Heart right ventricle (tissue), 16 donors: ENCODE results near the gene NOX4. TPM values are rescaled to one million over a fixed set of nuclear protein-coding genes. Genes with fewer than 3 reads are reported as not detected.

ENCODE experiments used
- ATAC-seq, 8 donors: fragments of 200-7000 bp; cut with Tn5 transposase; one replicate each; pipeline ENCODE4 v1.9.1; 2020; ENCODE audit warnings: mild to moderate bottlenecking in 8 of 8, moderate library complexity in 8 of 8, moderate number of reproducible peaks in 1 of 8
- DNase-seq, 2 donors: peaks; one replicate each; pipeline ENCODE4 v3.0.0-alpha.2; 2020
- H3K27ac ChIP-seq, 10 donors: fragments of 200-600 bp; sonication (generic) in 2 of 10; one replicate each; pipeline versions ENCODE4 v1.5.0 to v1.8.0; 2020 to 2022; ENCODE audit warnings: mild to moderate bottlenecking in 3 of 10
- H3K27me3 ChIP-seq, 7 donors: fragments of 200-600 bp; one replicate each; pipeline ENCODE4 v1.8.0; 2021 to 2022; ENCODE audit warnings: mild to moderate bottlenecking in 2 of 7
- H3K36me3 ChIP-seq, 9 donors: fragments of 200-600 bp; sonication (generic) in 1 of 9; one replicate each; pipeline versions ENCODE4 v1.5.0 to v1.8.0; 2020 to 2022; ENCODE audit warnings: mild to moderate bottlenecking in 2 of 9
- H3K4me1 ChIP-seq, 9 donors: fragments of 200-600 bp; sonication (generic) in 1 of 9; one replicate each; pipeline versions ENCODE4 v1.5.0 to v1.8.0; 2020 to 2022; ENCODE audit warnings: mild to moderate bottlenecking in 4 of 9
- H3K4me3 ChIP-seq, 10 donors: fragments of 200-600 bp; sonication (generic) in 2 of 10; one replicate each; pipeline versions ENCODE4 v1.5.0 to v1.8.0; 2020 to 2022; ENCODE audit warnings: mild to moderate bottlenecking in 7 of 10, moderate library complexity in 2 of 10
- H3K9me3 ChIP-seq, 11 donors: fragments of 200-600 bp in 10 of 11; sonication (generic) in 2 of 11; one replicate each; pipeline versions ENCODE4 v1.5.0 to v1.8.0; 2013 to 2022; ENCODE audit warnings: mild to moderate bottlenecking in 2 of 11, control low read depth in 1 of 11, moderate library complexity in 1 of 11
- WGBS, 2 donors: extraction: QIAGEN DNeasy Blood & Tissue Kit; methylation state at CpG; one replicate each; pipeline ENCODE4 v1.1.7; 2013; ENCODE audit warnings: inconsistent platforms in 1 of 2; 5-methylcytosine and 5-hydroxymethylcytosine counted together
- intact Hi-C, 10 donors: fragments of 100-400 bp; cut with DNase I; formaldehyde crosslinking; loops; one replicate each; pipeline versions ENCODE4 v1.11.1 to v1.14.2; 2022
- polyA plus RNA-seq, 2 donors: library from polyadenylated mRNA; stranded (reverse); fragments of 200-250 nt; gene quantifications; one replicate each; pipeline ENCODE4 v1.2.3, GENCODE V29; 2013
- total RNA-seq, 10 donors: library from RNA; stranded (reverse); fragmentation: NEBNext Ultra II Directional in 3 of 10; extraction: Animal tissue kit (Norgen Biotek cat#: 25700) in 3 of 10; gene quantifications; one replicate each; pipeline versions ENCODE4 v1.2.1 to v1.2.4, GENCODE V29; 2021 to 2023
- TF ChIP-seq, protein P1 (sequence below), 9 donors: fragments of 200-600 bp; sonication (generic) in 2 of 9; IDR thresholded peaks; one replicate each; pipeline versions ENCODE4 v1.5.0 to v1.8.0; 2021 to 2022; ENCODE audit warnings: antibody characterized with exemption in 9 of 9, mild to moderate bottlenecking in 5 of 9, moderate library complexity in 1 of 9
- donor health status: Arrhythmogenic right ventricular cardiomyopathy.
- donor health status: ischemic (EF 13 %, LVEDD 7.1; RV severe dilation, severe dysfunction).
- donor health status: healthy with polysubstance abuse.
- donor health status: DM: no; HTN: yes; CAD: no.
- donor health status: DM: no; HTN: no; CAD: no.
- donor health status: ischemic (EF 25% LVEDD 6.9; RV normal size, moderate dysfunction).
- donor health status: ischemic (EF 25% LVEDD 5.7; RV mildly dilated, moderate dysfunction).
- donor health status: healthy.
- donor health status: DM: yes; HTN: yes; CAD: no.
- donor health status: Ischemic cardiomyopathy.
- donor health status: ischemic (EF 35%, LVEDD 5.7; RV mildly dilated, moderate dysfunction).
- donor health status: nonischemic (EF 11% LVEDD 7.7; RV severe dilation, severe dysfunction).
- donor health status: DM: yes; HTN: yes; CAD: no.
- donor health status: PGD.
- donor health status: ischemic (EF 29% LVEDD 5.4; RV normal size, mild dysfunction).
- donor health status: nonischemic (EF 23%, LVEDD 6.1; RV moderate dilation, normal function).

Gene NOX4
- total and polyA plus RNA-seq, 12 donors = 1.5 to 6.7 (median 2.5) TPM

DNA sequence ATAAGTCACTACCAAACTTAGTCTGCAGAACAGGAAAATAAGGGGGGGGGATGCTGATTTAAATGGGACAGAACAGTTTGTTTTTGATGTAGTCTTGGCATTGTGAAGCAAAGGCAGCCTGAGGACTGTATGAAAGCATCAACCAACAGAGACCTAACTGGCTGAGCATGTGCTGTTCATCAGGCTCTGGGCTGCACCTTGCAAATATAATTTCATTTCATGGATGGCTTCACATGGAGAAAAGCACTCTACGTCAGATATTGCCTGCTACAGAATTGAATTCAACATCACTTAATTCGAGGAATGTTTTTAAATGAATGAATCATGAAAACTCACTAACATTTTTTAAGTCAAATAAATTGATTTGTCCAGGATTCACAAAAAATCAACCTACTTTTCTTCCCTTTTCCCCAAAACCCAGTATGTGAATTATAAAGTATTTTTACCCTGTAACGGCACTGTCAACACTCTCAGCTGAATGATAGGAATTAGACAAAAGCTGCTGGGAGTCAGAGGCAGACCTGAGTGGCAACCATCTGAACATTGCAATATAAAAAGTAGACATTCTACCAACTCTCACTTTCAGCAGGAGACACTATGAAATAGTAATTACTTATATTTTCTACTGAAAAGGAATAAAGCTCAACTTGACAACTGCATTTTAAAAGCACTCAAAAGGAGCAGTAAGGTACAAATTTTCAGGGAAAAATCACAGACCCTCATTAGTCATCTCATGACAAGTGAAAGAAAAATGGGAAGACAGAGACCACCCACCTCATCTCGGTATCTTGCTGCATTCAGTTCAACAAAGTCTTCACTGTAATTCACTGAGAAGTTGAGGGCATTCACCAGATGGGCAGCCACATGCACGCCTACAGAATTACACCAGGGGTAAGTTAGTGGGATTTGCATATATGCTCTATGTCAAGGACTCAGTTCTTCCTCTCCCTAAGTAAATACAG, 47.5 kb downstream of the NOX4 start:
- no peak for ATAC-seq
- TF ChIP-seq, protein P1, sequence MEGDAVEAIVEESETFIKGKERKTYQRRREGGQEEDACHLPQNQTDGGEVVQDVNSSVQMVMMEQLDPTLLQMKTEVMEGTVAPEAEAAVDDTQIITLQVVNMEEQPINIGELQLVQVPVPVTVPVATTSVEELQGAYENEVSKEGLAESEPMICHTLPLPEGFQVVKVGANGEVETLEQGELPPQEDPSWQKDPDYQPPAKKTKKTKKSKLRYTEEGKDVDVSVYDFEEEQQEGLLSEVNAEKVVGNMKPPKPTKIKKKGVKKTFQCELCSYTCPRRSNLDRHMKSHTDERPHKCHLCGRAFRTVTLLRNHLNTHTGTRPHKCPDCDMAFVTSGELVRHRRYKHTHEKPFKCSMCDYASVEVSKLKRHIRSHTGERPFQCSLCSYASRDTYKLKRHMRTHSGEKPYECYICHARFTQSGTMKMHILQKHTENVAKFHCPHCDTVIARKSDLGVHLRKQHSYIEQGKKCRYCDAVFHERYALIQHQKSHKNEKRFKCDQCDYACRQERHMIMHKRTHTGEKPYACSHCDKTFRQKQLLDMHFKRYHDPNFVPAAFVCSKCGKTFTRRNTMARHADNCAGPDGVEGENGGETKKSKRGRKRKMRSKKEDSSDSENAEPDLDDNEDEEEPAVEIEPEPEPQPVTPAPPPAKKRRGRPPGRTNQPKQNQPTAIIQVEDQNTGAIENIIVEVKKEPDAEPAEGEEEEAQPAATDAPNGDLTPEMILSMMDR (IDR thresholded peaks at IDR 0.05) = no peak
- DNase-seq = no peak
- Histone ChIP-seq H3K27ac (no peak overlapping the region), H3K4me1 (no peaks in the 10 kb centered on the region), H3K36me3 (peaks cover 0 to 16% (median 0%) of the 10 kb centered on the region in 9 donors), H3K27me3 (no peaks in the 10 kb centered on the region), H3K4me3 (no peak overlapping the region), H3K9me3 (peaks cover 0 to 7% (median 0%) of the 10 kb centered on the region in 11 donors)
- intact Hi-C loops = no loop called here
- WGBS, 2 donors = 86 to 88% methylated on average over 5 of the region's 5 CpGs

DNA sequence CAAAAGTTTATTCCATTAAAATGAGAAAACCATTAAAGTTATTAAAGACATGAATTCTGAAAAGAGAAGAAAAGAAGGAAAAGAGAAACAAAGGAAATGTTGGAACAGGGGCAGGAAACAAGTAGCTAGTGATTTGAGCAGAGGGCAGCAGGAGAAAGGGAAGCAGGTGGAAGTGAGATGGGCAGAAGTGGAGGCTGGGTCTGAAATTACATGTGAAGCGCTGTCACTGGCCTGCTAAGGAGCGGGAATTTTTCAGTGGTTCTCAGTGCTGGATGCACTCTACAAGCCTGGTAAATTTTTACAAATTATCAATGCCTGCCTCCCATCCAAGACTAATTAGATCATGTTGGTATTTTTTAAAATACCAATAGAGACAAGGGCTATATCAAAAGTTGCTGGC, 48.4 kb downstream of the NOX4 start:
- no peaks in the 10 kb centered on the region for H3K27me3 ChIP-seq
- DNase-seq (no peak), ATAC-seq (no peak)
- H3K4me1 ChIP-seq = no peaks in the 10 kb centered on the region
- WGBS, 2 donors = 89 to 90% methylated on average over 2 of the region's 2 CpGs
- H3K9me3 ChIP-seq = peaks cover 0 to 7% (median 0%) of the 10 kb centered on the region in 11 donors
- no peak overlapping the region for H3K27ac ChIP-seq
- peaks cover 0 to 11% (median 0%) of the 10 kb centered on the region in 9 donors for H3K36me3 ChIP-seq
- TF ChIP-seq, protein P1 (IDR thresholded peaks at IDR 0.05) = no peak
- intact Hi-C loops = no loop called here
- H3K4me3 ChIP-seq = no peak overlapping the region

DNA sequence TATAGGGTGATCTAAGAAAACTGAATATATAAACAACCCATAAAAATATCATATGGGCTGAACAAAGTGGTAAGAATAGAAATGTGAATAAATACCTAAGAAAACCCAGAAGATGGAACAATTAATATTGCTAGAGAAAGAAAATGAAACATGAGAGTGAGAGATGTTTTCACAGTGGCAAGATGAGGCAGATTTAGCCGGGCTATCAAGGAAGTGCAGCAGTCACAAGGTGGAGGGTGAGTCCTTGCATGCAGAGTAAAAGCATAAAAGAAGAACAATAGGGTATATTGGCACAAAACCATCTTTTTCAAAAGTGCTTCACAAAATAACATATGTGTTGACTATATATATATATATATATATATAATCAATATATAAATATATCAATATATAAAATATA, 49.6 kb downstream of the NOX4 start:
- WGBS, 2 donors = 65 to 84% methylated on average over 1 of the region's 1 CpG
- Histone ChIP-seq H3K9me3 (peaks cover 0 to 7% (median 0%) of the 10 kb centered on the region in 11 donors), H3K36me3 (peaks cover 0 to 11% (median 0%) of the 10 kb centered on the region in 9 donors), H3K27me3 (no peaks in the 10 kb centered on the region), H3K27ac (no peak overlapping the region), H3K4me3 (no peak overlapping the region), H3K4me1 (no peaks in the 10 kb centered on the region)
- no peak for ATAC-seq
- intact Hi-C loops = no loop called here
- no peak for DNase-seq
- TF ChIP-seq, protein P1 (IDR thresholded peaks at IDR 0.05) = no peak

DNA sequence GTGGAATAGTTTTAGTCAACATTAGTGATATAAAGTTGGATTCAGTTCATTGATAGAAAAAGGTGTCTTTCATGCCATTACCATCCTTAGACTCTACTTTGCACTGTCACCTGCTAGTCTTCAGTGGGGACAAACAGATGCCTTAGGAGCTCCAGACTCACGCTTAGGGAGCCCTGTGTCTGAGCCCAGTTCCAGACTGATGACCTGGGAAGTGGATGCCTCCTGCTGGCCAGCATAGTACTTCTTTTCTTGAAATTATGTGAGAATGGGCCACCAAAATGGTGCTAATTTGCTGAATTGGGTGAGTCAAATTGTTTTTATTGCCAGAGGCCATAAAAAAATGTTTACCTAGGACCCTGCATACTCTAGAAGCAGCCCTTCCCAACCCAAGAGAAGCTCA, 53.9 kb downstream of the NOX4 start:
- WGBS, 2 donors = 96% methylated on average over 1 of the region's 1 CpG
- Histone ChIP-seq H3K27me3 (no peaks in the 10 kb centered on the region), H3K36me3 (peaks cover 0 to 11% (median 0%) of the 10 kb centered on the region in 9 donors), H3K27ac (no peak overlapping the region), H3K9me3 (no peaks in the 10 kb centered on the region), H3K4me3 (no peak overlapping the region), H3K4me1 (no peaks in the 10 kb centered on the region)
- TF ChIP-seq, protein P1 (IDR thresholded peaks at IDR 0.05) = no peak
- ATAC-seq (no peak), DNase-seq (no peak)
- intact Hi-C loops = no loop called here
